Ureter (tissue), 1 donor: Measurements from ENCODE around the gene STATH. TPM values are rescaled to one million over a fixed set of nuclear protein-coding genes. Genes with fewer than 3 reads are reported as not detected.
"Not testable (repeated sequence)": the region's sequence is repeated elsewhere in the genome, so short reads cannot be mapped to it uniquely, and the experiment has no call there.

Experiments used
- DNase-seq: peaks from one replicate; pipeline ENCODE4 v3.0.0-alpha.2; 2020; ENCODE audit warnings: low spot score
- total RNA-seq: library from RNA; stranded (reverse); gene quantifications from one replicate; pipeline ENCODE4 v1.2.4, GENCODE V29; 2023
- donor health status: DM: yes; HTN: yes; CAD: no.

STATH gene, protein sequence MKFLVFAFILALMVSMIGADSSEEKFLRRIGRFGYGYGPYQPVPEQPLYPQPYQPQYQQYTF
- not detected for total RNA-seq

DNA sequence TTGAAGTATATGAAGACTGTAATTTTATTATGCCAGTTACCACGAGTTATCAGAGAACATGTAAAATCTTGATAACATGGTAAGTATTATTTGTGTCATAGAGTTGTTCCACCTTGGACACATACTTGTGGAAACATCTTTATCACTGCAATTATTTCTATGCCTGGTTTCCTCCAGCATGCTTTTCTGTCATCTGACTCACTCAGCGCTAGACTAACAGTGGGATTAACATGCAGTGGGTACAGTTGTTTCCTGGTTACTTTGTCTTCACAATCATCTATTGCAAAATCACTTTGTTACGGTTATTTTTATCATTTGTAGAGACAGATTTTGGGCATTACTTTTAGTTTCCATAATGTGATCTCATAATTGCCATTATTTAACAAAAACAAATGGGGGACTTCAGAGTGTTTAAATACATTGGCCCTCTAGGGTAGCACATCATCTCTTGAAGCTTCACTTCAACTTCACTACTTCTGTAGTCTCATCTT is at the start of gene STATH:
Gene STATH, plus strand, starts transcription at position 441 of the 491 bp plus-strand sequence. CDS start 2,472 bp downstream, outside the sequence.
- no peak for DNase-seq

DNA sequence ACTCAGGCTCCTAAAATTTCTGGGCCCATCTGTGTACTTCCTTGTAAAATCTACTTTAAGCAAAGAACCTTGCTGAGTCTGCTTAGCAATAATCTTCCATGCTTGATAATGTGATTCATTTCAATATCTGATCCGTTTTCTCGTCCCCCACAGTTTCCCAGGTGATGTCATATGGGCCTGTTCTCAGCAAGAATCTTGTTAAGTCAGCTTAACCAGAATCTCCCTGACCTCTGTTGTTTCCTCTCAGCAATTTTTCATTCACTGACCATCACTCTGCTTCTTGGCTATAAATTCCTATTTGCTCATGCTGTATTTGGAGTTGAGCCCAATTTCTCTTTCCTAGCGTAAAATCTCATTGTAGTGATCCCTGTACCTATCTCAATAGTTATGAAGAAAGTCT is 44.2 kb upstream of the STATH start:
- DNase-seq = no peak

DNA sequence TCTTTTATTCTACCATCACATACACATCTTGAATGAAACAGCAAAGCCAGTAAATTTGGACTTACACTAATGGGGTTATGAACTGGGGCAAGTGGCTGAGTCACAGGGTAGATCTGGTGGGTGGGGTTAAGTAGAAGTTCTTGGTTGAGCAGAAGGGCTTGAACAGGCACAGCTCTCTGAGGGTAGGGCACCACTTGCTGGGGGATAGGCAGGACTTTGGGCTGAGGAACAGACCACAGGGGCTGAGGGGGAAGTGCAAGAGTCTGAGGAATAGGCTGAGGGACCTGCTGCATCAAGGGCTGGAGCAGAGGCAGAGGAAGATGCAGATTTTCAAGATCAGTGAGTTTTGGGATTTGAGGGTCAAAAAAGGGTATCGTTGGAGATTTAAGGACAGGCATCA is 38.6 kb upstream of the STATH start:
- no peak for DNase-seq

DNA sequence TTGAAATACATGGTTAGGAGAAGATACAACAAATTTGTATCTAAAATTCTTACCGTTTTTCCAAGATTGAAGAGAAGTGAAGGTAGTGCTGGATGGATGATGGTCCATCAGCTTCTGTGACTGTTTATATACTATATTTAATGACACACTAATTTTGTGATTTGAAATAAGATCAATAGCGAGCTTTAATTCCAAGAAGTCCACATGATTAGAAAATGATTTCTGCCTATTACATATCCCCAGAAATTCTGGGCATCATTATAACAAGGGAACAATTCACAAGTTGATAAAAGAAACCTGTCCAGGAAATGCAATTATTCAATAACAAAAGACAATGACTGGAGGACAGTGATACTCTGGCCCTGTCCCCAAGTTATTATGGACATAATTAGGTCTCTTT is 30.1 kb upstream of the STATH start, which contains the start of gene CSN2:
Gene CSN2, minus strand, starts transcription at position 101 of the 400 bp plus-strand sequence. CDS start 4,733 bp downstream, outside the sequence.
- no peak for DNase-seq

DNA sequence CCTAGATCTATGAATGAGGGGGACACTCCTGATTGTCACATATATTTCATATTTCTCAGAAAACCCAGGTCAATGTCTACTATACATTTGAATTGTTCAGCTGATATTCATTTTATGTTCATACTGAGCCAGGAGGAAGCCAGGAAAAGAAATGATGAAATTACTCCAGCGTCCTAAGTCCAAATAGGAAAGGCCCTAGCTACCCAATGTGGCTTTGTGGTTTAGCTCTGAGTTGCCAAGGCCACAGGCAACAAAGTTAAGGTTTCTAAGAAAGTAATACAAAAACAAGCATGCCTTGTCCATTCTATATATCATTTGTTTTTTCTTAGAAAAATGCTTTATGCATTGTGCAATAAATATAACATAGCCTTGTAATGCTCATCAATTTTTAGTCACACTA is 25.7 kb upstream of the STATH start:
- no peak for DNase-seq

DNA sequence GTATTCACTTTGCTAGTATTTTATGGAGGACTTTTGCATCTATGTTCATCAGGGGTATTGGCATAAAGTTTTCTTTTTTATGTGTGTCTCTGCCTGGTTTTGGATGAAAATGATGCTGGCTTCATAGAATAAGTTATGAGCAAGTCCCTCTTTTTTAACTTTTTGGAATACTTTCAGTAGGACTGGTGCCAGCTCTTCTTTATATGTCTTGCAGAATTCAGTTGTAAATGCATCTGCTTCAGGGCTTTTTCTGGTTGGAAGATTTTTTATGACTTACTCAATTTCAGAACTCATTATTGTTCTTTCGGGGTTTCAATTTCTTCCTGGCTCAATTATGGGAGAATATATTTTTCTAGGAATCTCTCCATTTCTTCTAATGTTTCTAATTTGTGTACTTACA is 21.1 kb upstream of the STATH start:
- DNase-seq = no peak

DNA sequence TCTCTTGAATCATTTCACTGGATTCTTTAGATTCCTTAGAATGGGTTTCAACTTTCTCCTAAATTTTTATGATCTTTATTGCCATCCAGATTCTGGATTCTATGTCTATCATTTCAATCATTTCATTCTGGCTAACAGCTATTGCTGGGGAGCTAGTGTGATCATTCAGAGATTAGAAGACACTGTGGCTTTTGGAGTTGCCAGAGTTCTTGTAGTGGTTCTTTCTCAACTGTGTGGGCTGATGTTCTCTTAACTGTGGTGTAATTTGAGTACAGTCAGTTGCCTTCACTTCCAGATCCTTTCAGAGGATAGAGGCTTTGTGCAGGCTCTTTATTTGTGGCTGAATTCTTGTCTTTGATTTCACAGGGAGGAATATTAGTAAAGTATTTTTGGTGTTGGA is 18.2 kb upstream of the STATH start:
- no peak for DNase-seq

DNA sequence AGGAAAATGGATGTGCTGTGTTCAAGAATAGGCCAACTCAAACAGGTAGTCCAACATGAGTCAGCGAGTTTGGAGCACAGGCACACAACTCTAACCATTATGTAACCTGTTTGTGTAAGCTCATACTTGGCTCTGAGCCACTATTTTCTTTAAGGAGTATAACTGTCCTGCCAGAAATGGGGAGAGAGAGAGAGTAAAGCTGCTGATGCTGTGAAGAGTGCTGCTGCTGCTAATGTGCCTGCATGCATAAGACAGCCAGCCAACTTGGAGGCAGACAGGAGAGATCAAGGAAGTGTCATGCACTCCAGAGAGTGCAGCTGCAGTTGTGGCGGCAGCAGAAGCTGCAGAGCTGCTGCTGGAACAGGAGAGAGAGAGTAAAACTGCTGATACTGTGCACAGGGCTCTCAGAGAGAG is 11.7 kb upstream of the STATH start:
- DNase-seq = no peak

DNA sequence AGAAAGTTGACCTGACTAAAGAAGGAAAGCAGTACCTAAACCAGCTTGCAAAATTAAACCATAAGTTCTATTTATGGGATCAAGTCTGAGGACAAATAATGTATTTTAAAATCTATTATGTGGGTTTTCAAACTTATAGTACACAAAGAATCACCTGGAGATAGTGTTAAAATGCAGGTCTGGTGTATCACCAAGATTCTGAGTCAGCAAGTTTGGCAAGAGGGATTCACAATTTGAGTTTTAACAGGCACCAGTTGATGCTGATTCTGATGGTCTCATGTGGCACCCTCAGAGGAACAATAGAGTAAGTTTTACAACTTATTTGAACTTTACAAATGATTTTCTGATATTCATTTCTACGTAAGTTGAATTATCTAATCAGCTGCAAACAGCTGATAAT is 9.1 kb upstream of the STATH start:
- DNase-seq = no peak

DNA sequence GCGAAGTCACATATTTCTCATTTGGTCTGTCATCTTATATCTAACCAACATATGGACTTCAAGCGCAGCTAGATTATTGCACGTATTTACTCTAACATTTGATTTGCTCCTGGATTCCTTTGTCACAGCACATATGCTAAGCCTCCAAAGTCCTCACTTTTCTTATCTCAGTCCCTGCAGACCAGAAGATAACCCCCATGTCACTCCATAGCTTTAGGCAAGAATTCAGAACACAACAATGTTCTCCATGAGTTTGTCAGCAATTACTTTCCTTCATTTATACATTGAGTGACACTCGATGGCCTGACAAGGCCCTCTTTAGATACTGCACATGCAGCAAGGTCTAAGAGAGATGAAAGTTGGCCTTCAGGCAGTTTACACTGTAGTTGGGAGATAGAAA is 4.8 kb upstream of the STATH start:
- DNase-seq = no peak

DNA sequence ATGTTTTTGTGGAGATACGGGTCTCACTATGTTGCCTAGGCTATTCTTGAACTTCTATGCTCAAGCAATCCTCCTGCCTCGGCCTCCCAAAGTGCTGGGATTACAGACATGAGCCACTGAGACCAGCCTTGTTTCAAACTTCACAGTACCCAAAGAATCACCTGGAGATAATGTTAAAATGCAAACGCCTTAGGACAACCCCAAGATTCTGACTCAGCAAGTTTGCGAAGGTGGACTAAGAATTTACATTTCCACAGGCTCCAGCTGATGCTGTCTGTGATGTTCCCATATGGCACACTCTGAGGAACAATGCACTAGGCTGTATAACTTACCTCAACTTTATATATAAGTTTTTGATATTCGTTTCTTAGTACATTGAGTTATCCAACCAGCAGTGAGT is 984 bp upstream of the STATH start:
- no peak for DNase-seq

DNA sequence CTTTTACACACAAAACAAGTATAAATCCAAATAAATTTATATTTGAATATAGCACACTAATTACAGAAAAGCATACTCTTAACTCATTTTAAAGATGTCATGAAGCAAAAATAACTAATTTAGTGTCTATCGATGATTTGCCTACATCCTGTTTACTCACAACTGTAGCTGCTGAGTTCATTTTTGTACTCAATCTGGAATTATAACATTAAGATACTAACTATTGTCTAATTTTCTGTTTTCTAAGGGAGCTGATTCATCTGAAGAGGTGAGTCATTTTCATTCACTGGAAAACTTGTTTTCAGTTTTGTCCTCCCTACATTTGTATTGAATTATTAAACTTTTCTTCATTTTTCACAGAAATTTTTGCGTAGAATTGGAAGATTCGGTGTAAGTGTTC is 3.7 kb downstream of the STATH start:
- no peak for DNase-seq

DNA sequence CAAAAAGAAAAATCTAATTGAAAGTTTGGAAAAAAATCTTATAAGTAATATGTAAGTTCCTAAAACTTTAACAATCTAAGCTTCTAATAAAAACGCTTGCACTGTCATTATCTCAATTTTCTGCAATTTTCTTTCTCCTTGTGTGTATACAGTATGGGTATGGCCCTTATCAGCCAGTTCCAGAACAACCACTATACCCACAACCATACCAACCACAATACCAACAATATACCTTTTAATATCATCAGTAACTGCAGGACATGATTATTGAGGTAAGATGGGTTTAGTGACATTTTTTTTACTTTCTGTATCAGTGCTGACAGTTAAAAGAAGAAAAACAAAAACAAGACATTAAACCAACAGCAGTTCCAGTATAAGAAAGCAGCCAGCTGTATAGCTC is 4.9 kb downstream of the STATH start:
- DNase-seq = no peak

DNA sequence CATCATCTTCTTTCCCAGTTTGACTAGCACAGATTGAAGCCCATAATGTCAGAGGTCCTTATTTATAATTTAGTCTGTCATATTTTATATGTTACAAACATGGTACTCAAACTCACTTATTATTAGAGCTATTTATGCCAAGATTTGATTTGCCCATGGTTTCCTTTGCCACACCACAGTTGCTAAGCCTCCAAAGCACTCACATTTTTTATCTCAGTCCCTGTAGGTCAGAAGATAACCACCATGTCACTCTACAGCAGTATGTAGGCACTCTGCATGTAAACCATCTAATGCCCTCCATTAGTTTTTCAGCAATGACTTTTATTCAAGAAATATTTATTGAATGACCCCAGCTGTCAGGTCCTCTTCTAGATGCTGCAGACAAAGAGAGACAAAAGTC is 6.7 kb downstream of the STATH start:
- DNase-seq = no peak

DNA sequence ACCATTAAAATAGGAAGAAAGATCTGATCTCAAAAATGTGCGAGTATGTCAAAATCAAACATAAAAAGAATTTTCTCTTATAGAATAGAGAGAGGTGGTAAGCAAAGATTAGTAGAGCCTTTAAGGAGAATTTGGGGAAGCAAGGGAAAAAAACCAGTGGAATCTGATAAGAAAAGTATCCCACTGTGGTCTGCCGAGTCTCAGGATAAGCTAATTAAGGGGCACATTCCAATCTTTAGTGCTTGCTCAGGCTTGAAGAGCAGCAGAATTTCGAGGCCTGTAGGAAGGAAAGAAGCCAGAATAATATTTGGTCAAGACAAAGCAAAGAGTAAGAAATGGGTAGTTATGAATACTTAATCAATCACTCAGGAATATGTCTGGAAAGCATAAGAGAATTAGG is 13.0 kb downstream of the STATH start:
- no peak for DNase-seq

DNA sequence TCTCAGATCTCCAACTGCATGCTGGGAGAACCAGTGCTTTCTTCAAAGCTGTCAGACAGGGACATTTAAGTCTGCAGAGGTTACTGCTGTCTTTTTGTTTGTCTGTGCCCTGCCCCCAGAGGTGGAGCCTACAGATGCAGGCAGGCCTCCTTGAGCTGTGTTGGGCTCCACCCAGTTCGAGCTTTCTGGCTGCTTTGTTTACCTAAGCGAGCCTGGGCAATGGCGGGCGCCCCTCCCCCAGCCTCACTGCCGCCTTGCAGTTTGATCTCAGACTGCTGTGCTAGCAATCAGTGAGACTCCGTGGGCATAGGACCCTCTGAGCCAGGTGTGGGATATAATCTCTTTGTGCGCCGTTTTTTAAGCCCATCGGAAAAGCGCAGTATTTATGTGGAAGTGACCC is 23.2 kb downstream of the STATH start:
- not testable (repeated sequence) for DNase-seq

DNA sequence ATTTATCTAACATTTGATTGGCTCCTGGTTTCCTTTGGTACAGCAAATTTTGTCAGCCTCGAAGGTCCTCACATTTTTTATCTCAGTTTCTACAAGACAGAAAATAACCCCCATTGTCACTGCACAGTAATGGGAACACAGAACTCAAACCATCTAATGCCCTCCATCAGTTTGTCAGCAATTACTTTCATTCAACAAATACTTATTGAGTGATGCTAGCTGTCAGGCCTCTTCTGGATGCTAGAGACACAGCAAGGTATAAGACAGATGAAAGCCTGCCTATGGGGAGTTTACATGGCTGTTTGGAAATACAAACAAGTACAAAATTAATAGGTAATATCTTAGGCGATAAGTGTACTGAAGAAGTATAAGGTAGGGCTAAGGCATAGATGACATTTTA is 27.5 kb downstream of the STATH start:
- no peak for DNase-seq

DNA sequence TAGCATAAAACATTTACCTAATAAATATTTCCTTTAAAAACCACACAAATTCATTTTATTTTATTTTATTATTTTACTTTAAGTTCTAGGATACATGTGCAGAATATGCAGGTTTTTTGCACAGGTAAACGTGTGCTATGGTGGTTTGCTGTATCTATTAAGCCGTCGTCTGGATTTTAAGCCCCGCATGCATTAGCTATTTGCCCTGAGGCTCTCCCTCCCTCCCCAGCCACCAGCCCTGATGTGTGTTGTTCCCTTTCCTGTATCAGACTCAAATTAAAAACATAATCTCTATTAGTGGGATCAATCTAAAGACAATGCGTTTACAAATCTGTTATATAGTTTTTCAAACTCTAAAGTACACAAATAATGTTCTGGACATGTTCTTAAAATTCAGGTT is 31.2 kb downstream of the STATH start:
- DNase-seq = no peak

DNA sequence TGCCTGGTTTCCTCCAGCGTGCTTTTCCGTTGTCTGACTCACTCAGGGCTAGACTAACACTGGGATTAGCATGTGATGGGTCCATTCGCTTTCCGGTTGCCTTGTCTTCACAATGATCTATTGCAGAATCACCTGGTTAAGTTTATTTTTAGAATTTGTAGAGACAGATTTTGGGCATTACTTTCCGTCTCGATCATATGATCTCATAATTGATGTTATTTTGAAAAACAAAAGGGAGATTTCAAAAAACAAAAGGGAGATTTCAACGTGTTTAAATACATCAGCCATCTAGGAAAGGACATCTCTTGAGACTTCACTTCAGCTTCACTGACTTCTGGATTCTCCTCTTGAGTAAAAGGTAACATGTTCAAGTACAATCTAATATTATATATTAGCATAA is 32.4 kb downstream of the STATH start, which contains the start of gene HTN3:
Gene HTN3, plus strand, starts transcription at position 301 of the 400 bp plus-strand sequence. CDS start 2,282 bp downstream, outside the sequence.
- not testable (repeated sequence) for DNase-seq

DNA sequence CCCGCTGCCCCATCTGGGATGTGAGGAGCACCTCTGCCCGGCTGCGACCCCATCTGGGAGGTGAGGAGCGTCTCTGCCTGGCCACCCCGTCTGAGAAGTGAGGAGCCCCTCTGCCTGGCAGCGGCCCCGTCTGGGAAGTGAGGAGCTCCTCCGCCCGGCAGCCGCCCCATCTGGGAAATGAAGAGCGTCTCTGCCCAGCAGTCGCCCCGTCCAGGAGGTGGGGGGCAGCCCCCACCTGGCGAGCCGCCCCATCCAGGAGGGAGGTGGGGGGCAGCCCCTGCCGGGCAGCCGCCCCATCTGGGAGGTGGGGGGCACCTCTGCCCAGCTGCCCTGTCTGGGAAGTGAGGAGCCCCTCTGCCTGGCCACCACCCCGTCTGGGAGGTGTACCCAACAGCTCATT is 41.8 kb downstream of the STATH start:
- not testable (repeated sequence) for DNase-seq

DNA sequence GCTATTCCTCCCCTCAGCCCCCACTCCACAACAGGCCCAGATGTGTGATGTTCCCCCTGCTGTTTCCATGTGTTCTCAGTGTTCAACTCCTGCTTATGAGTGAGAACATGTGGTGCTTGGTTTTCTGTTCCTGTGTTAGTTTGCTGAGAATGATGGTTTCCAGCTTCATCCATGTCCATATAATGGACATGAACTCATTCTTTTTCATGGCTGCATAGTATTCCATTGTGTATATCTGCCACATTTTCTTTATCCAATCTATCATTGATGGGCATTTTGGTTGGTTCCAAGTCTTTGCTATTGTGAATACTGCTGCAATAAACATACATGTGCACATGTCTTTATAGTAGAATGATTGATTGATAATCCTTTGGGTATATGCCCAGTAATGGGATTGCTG is 44.2 kb downstream of the STATH start:
- not testable (repeated sequence) for DNase-seq

DNA sequence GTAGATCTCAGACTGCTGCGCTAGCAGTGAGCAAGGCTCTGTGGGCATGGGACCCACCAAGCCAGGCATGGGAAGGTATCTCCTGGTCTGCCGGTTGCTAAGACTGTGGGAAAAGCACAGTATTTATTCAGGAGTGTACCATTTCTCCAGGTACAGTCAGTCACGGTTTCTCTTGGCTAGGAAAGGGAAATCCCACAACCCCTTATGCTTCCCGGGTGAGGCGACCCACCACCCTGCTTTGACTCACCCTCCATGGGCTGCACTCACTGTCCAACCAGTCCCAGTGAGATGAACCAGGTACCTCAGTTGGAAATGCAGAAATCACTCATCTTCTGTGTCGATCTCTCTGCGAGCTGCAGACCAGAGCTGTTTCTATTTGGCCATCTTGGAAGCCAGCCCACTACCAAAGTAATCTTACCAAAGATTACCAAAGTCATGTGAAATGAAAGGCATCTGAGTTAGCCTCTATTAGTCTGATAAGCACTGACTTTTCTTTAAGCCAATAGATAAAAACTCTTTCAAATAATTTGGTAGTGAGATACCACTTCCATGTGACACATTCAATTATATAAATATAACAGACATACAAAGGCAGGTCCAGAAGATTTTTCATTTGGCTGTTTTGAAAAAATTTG is 46.0 kb downstream of the STATH start:
- DNase-seq = no peak

DNA sequence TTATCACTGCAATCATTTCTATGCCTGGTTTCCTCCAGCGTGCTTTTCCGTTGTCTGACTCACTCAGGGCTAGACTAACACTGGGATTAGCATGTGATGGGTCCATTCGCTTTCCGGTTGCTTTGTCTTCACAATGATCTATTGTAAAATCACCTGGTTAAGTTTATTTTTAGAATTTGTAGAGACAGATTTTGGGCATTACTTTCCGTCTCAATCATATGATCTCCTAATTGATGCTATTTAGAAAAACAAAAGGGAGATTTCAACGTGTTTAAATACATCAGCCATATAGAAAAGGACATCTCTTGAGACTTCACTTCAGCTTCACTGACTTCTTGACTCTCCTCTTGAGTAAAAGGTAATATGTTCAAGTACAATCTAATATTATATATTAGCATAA is 54.4 kb downstream of the STATH start, which contains the start of gene HTN1:
Gene HTN1, plus strand, starts transcription at position 301 of the 400 bp plus-strand sequence. CDS start 2,639 bp downstream, outside the sequence.
- DNase-seq = not testable (repeated sequence)
